Measurements from ENCODE around the gene CCR5.
A peak's percentile ranks its signal among the peaks of the same experiment; 100 is the strongest.

The CCR5 gene

GRCh38 chr3:46368569-46368968 is 2.2 kb upstream of the CCR5 start:
- TF ChIP-seq CTCF (conservative IDR thresholded peaks at IDR 0.05) (peak; percentile 10; the same call in 1 of the 2 replicates), ZFX (IDR thresholded peaks at IDR 0.05) (no peak)
- H3K27ac ChIP-seq = no peak overlapping the region

- H3K27ac ChIP-seq = no peak overlapping the region
These were observed 1.6 kb upstream of the CCR5 start for GRCh38 chr3:46369151-46369550.

GRCh38 chr3:46369675-46370132 is 1.0 kb upstream of the CCR5 start:
- no peak overlapping the region for H3K27ac ChIP-seq

More at GRCh38 chr3:46369151-46369550, 1.6 kb upstream of the CCR5 start:
- no peak for TF ChIP-seq CTCF (conservative IDR thresholded peaks at IDR 0.05)
- no peak for TF ChIP-seq ZFX (IDR thresholded peaks at IDR 0.05)

GRCh38 chr3:46371519-46372340 is 984 bp downstream of the CCR5 start:
- TF ChIP-seq CTCF (conservative IDR thresholded peaks at IDR 0.05) (no peak), ZFX (IDR thresholded peaks at IDR 0.05) (no peak)
- H3K27ac ChIP-seq = no peak overlapping the region

More at GRCh38 chr3:46369675-46370132, 1.0 kb upstream of the CCR5 start:
- TF ChIP-seq ZFX (IDR thresholded peaks at IDR 0.05) (no peak), CTCF (conservative IDR thresholded peaks at IDR 0.05) (no peak)

- TF ChIP-seq ZFX (IDR thresholded peaks at IDR 0.05) = no peak
- TF ChIP-seq CTCF (conservative IDR thresholded peaks at IDR 0.05) = peak; percentile 58
- H3K27ac ChIP-seq = no peak overlapping the region
These were observed 2.0 kb downstream of the CCR5 start for GRCh38 chr3:46372492-46373359.

- TF ChIP-seq CTCF (conservative IDR thresholded peaks at IDR 0.05) (no peak), ZFX (IDR thresholded peaks at IDR 0.05) (no peak)
- no peak overlapping the region for H3K27ac ChIP-seq
These were observed 4.0 kb downstream of the CCR5 start for GRCh38 chr3:46374755-46375154.

- TF ChIP-seq CTCF (conservative IDR thresholded peaks at IDR 0.05) = no peak
- H3K27ac ChIP-seq = no peak overlapping the region
These were observed 4.5 kb downstream of the CCR5 start for GRCh38 chr3:46375218-46375617.
